A673 (cell line): ENCODE results near the gene TMEM14A.

Source experiments
- EZH2 ChIP-seq: fragments of 200-600 bp; sonication (generic); IDR thresholded peaks from 2 replicates; pipeline ENCODE4 v1.6.1; 2017; ENCODE audit warnings: borderline replicate concordance, low read depth, mild to moderate bottlenecking, mixed read lengths, antibody characterized with exemption, low read length; ENCODE audit not compliant: poor library complexity, severe bottlenecking
- TF ChIP-seq, protein P1 (sequence below): fragments of 300-800, 200-600 bp; sonication (generic); conservative IDR thresholded peaks from 2 replicates; pipeline ENCODE4 v1.5.1; 2017; ENCODE audit warnings: low read depth, mild to moderate bottlenecking, antibody characterized with exemption, low read length, moderate library complexity, mixed read lengths

DNA sequence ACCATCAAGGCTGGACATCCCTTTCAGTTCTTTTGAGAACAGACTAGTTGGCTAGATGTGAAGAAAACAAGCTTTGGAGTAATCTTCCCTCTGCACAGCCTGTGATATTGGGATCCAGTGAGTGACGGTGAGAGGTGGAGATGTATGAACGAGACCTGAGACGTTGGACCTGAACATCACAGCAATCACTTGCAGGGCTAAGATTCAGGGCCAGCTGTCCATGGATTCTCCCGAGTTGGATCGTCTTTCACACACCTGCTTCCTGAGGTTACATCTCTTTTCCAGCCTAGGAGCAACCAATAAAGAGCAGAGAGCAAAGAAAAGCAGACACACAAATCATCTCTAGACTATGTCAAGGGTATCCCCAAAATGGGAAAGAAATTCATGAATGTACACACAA lies 30.0 kb upstream of the TMEM14A start:
- TF ChIP-seq, protein P1, sequence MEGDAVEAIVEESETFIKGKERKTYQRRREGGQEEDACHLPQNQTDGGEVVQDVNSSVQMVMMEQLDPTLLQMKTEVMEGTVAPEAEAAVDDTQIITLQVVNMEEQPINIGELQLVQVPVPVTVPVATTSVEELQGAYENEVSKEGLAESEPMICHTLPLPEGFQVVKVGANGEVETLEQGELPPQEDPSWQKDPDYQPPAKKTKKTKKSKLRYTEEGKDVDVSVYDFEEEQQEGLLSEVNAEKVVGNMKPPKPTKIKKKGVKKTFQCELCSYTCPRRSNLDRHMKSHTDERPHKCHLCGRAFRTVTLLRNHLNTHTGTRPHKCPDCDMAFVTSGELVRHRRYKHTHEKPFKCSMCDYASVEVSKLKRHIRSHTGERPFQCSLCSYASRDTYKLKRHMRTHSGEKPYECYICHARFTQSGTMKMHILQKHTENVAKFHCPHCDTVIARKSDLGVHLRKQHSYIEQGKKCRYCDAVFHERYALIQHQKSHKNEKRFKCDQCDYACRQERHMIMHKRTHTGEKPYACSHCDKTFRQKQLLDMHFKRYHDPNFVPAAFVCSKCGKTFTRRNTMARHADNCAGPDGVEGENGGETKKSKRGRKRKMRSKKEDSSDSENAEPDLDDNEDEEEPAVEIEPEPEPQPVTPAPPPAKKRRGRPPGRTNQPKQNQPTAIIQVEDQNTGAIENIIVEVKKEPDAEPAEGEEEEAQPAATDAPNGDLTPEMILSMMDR = no peak
- TF ChIP-seq EZH2 = no peak
